ENCODE data around the gene PTPRU.

PTPRU gene

DNA sequence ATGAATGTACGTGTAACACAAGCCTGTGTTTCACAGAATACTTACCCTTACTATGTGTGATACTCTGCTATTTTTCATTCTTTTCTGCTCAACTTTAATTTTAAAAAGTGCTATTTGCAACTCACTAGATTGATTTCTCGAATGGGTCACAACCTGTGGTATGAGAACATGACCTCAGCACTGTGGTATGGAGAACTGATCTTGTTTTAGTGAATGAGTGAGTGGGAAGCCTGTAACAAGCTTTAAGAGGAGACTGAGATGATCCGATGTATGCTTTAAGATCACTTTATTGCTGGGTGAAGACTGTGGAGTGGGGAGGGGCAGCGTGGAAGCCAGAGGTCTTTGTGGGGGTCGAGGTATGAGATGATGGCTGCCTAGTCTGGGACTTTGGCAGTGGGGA lies 27.1 kb upstream of the PTPRU start:
- TF ChIP-seq TAF1 (IDR thresholded peaks at IDR 0.05; ENCODE audit: borderline replicate concordance, insufficient read depth, low read length) (no peak), POLR2AphosphoS5 (IDR thresholded peaks at IDR 0.05; ENCODE audit: low read depth, low read length) (no peak), FOXP2 (optimal IDR thresholded peaks at IDR 0.05; ENCODE audit: borderline replicate concordance, extremely low read depth, extremely low read length, insufficient read depth) (no peak)

DNA sequence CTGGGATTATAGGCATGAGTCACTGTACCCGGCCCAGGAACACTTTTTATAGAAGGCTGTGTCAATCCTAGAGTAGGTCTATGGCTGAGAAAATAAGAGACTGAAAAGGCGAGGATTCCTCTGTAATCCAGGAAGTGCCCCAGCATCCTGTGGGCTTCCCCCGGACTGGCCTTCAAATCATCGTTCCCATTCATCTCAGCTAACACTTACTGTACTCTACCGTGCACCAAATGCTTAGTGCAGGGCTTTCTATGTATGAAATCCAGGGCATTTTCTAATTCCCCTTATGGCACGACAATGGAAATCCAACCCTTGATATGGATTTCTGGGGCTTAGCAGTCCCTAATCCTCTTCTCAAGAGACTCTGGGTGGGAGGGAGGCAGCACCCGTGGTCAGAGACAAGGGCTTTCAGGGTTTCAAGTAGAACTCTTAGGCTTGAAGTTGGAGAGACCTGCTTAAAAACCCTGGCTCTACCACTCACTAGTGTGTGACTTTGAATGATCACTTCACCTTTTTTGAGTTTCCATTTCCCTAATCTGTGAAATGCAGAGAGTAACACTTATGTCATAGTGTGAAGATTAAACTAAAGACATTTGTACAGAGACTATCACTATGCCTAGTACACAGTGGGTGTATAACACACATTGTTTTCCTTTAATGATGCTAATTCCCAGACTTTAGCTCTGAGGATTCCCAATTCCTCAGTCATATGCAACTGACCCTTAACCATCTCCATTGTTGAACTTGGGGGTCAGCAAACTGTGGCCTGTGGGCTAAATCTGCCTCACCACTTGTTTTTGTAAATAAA lies 25.8 kb upstream of the PTPRU start:
- no peak for TF ChIP-seq POLR2AphosphoS5 (IDR thresholded peaks at IDR 0.05; ENCODE audit: low read depth, low read length)
- TF ChIP-seq FOXP2 (optimal IDR thresholded peaks at IDR 0.05; ENCODE audit: borderline replicate concordance, extremely low read depth, extremely low read length, insufficient read depth): no peak
- TF ChIP-seq SIN3A (IDR thresholded peaks at IDR 0.05; ENCODE audit: borderline replicate concordance, insufficient read depth, low read length): no peak
- no peak for TF ChIP-seq TAF1 (IDR thresholded peaks at IDR 0.05; ENCODE audit: borderline replicate concordance, insufficient read depth, low read length)
- TF ChIP-seq, protein P1, sequence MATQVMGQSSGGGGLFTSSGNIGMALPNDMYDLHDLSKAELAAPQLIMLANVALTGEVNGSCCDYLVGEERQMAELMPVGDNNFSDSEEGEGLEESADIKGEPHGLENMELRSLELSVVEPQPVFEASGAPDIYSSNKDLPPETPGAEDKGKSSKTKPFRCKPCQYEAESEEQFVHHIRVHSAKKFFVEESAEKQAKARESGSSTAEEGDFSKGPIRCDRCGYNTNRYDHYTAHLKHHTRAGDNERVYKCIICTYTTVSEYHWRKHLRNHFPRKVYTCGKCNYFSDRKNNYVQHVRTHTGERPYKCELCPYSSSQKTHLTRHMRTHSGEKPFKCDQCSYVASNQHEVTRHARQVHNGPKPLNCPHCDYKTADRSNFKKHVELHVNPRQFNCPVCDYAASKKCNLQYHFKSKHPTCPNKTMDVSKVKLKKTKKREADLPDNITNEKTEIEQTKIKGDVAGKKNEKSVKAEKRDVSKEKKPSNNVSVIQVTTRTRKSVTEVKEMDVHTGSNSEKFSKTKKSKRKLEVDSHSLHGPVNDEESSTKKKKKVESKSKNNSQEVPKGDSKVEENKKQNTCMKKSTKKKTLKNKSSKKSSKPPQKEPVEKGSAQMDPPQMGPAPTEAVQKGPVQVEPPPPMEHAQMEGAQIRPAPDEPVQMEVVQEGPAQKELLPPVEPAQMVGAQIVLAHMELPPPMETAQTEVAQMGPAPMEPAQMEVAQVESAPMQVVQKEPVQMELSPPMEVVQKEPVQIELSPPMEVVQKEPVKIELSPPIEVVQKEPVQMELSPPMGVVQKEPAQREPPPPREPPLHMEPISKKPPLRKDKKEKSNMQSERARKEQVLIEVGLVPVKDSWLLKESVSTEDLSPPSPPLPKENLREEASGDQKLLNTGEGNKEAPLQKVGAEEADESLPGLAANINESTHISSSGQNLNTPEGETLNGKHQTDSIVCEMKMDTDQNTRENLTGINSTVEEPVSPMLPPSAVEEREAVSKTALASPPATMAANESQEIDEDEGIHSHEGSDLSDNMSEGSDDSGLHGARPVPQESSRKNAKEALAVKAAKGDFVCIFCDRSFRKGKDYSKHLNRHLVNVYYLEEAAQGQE (IDR thresholded peaks at IDR 0.05; ENCODE audit: insufficient read depth in 1 of 2, low read depth in 2 of 2, low read length in 2 of 2): no peak

DNA sequence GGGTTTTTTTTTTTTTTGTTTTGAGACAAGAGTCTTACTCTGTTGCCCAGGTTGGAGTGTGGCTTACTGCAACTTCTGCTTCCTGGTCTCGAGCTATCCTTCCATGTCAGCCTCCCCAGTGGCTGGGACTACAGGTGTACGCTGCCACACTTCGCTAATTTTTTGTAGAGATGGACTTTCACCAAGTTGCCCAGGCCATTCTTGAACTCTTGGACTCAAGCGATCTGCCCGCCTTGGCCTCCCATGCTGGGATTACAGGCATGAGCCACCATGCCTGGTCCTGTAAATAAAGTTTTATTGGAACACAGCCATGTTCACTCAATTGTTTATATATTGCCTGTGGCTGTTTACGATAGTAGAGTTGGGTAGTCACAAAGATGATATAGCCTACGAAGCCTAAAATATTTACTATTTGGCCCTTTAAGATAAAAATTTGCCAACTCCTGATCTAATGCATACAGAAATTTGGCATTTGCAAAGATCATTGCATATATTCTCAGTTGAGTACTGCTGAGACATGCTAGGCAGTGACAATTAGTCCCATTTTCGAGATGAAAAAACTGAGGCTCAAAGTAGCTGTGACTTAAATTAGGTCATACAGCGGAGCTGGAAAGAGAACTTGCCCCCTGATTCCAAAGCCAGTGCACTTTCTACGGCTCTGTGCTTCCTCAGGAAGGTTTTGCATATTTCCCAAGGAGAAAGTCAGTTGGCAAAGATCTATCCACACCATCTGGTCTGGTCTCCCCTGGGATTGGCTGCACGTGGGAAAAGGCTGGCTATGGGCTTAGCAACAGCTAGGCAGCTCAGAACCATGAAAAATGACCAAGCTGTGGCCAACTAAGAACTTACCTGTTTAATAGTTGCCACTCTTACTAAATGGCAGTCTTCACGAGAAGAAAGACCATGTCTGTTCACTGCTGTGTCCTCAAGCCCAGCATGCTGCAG lies 25.0 kb upstream of the PTPRU start:
- TF ChIP-seq POLR2AphosphoS5 (IDR thresholded peaks at IDR 0.05; ENCODE audit: low read depth, low read length): no peak
- TF ChIP-seq TAF1 (IDR thresholded peaks at IDR 0.05; ENCODE audit: borderline replicate concordance, insufficient read depth, low read length): no peak
- no peak for TF ChIP-seq SIN3A (IDR thresholded peaks at IDR 0.05; ENCODE audit: borderline replicate concordance, insufficient read depth, low read length)
- TF ChIP-seq, protein P1 (IDR thresholded peaks at IDR 0.05; ENCODE audit: insufficient read depth in 1 of 2, low read depth in 2 of 2, low read length in 2 of 2): no peak
- no peak for TF ChIP-seq FOXP2 (optimal IDR thresholded peaks at IDR 0.05; ENCODE audit: borderline replicate concordance, extremely low read depth, extremely low read length, insufficient read depth)

DNA sequence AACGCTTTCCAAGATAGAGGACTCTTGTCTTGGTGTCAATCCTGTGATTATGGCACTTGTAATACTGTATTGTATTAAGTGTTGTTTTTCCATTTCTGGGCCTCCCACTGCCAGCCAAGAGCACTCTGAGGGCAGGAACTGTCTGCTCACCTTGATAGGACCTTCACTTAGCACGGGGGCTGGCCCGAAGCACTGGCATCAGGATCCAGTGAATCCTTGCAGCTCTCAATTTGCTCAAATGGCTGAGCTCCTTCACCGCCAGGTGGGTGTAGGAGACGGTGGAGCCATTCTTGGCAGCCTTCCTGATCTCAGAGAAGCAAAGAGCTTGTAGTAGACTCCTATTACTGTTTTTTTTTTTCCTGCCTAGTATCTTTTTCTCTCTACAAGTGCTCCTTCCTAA lies 23.3 kb upstream of the PTPRU start:
- TF ChIP-seq, protein P1 (IDR thresholded peaks at IDR 0.05; ENCODE audit: insufficient read depth in 1 of 2, low read depth in 2 of 2, low read length in 2 of 2): no peak

DNA sequence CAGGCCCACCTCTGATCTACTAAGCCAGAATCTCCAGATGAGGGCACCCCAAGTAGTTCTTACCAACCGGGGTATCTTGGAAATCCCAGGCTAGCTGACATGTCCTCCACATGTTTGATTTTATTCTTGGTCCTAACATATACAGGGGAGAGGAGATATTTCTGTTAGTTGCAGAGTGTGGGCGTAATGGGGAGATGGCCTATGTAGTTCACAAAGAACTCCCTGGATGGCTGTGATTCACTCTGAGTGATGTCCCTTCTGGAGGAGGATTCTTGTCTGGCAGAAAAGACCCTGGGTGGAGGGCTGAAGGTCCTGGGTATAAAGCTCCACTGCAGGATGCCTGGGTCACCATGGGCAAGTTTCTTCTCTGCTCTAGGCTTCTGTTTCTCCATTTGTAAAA lies 18.7 kb upstream of the PTPRU start:
- no peak for TF ChIP-seq POLR2AphosphoS5 (IDR thresholded peaks at IDR 0.05; ENCODE audit: low read depth, low read length)
- TF ChIP-seq SIN3A (IDR thresholded peaks at IDR 0.05; ENCODE audit: borderline replicate concordance, insufficient read depth, low read length): no peak
- no peak for TF ChIP-seq FOXP2 (optimal IDR thresholded peaks at IDR 0.05; ENCODE audit: borderline replicate concordance, extremely low read depth, extremely low read length, insufficient read depth)

DNA sequence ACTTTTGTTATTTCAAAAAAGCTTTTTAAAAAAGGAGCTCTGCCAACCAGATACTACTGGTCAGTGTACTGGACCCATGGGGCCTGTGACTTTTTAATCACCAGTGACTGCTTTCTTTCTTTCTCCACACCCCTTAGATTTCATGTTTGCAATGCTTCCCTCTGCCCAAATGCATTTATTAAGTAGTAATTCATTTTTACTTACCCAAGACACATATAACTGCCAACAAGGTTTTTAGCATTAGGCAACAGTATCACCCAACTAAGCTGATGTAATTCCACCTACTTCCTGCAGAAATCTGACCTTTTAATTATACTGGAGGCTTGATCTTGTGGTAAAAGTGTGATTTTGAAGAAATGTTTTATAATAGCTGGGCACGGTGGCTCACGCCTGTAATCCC lies 18.1 kb upstream of the PTPRU start:
- TF ChIP-seq SIN3A (IDR thresholded peaks at IDR 0.05; ENCODE audit: borderline replicate concordance, insufficient read depth, low read length): no peak
- no peak for TF ChIP-seq POLR2AphosphoS5 (IDR thresholded peaks at IDR 0.05; ENCODE audit: low read depth, low read length)
- TF ChIP-seq, protein P1 (IDR thresholded peaks at IDR 0.05; ENCODE audit: insufficient read depth in 1 of 2, low read depth in 2 of 2, low read length in 2 of 2): no peak
- no peak for TF ChIP-seq FOXP2 (optimal IDR thresholded peaks at IDR 0.05; ENCODE audit: borderline replicate concordance, extremely low read depth, extremely low read length, insufficient read depth)
